BJ (cell line): Measurements from ENCODE around the gene ACOX3. TPM values are rescaled to one million over a fixed set of nuclear protein-coding genes. Genes with fewer than 3 reads are reported as not detected.

Source experiments
- CTCF ChIA-PET: fragments of 350-600 bp; formaldehyde crosslinking; extraction: SDS; loops from one replicate; lab custom pipeline; 2021; ENCODE audit warnings: antibody characterized with exemption, inconsistent platforms; lab: Yijun Ruan, JAX
- POLR2A ChIA-PET: fragments of 300-600 bp; sonication (Branson Sonifier 250); formaldehyde crosslinking; extraction: SDS; loops from one replicate; lab custom pipeline; 2021; ENCODE audit warnings: antibody characterized with exemption; lab: Charles Lee
- DNase-seq: peaks from one replicate; pipeline ENCODE4 v3.0.0-alpha.2; 2011; ENCODE audit warnings: low read depth
- H3K27me3 ChIP-seq: 2 replicates; pipeline ENCODE4 v1.6.0; 2011; ENCODE audit warnings: low read length; ENCODE audit not compliant: control insufficient read depth, insufficient read depth
- H3K36me3 ChIP-seq: 2 replicates; pipeline ENCODE4 v1.5.1; 2011; ENCODE audit warnings: low read length; ENCODE audit not compliant: control insufficient read depth, insufficient read depth
- H3K4me3 ChIP-seq: 2 replicates; pipeline ENCODE4 v1.5.1; 2011; ENCODE audit warnings: low read depth, mild to moderate bottlenecking, control low read depth, low read length
- CTCF ChIP-seq: IDR thresholded peaks from 2 replicates; pipeline ENCODE4 v1.5.1; 2011; ENCODE audit warnings: low read depth, mild to moderate bottlenecking, control low read depth, inconsistent platforms, low read length, moderate library complexity; ENCODE audit not compliant: insufficient read depth
- polyA plus RNA-seq: library from polyadenylated mRNA; depleted of rRNA; stranded (reverse); fragments of >200 nt; gene quantifications from 2 replicates; pipeline ENCODE4 v1.2.3, GENCODE V29; 2011

Gene ACOX3
- polyA plus RNA-seq, 1 experiment: 10.2 TPM

GRCh38 chr4:8330821-8331574 lies 109.5 kb downstream of the ACOX3 start:
- POLR2A ChIA-PET: no interaction called here
- DNase-seq: no peak
- CTCF ChIA-PET: interaction anchor here (0.6 to 0.9 kb wide), 3 partner anchors 11 to 70 kb away, joined by 3 to 4 read pairs (median 3); no protein-coding TSS in a partner anchor
- Histone ChIP-seq H3K36me3 (no peaks in the 10 kb centered on the region), H3K4me3 (no peak overlapping the region), H3K27me3 (no peaks in the 10 kb centered on the region; the same call in 1 of the 2 replicates)
- no peak for TF ChIP-seq CTCF

GRCh38 chr4:8329859-8330761 lies 110.4 kb downstream of the ACOX3 start:
- no peaks in the 10 kb centered on the region; the same call in 1 of the 2 replicates for H3K27me3 ChIP-seq
- no peak for TF ChIP-seq CTCF
- CTCF ChIA-PET: interaction anchor here (0.9 to 1.4 kb wide), 2 partner anchors 17 to 19 kb away, joined by 4 read pairs; no protein-coding TSS in a partner anchor
- H3K4me3 ChIP-seq: no peak overlapping the region
- no peak for DNase-seq
- POLR2A ChIA-PET: no interaction called here
- H3K36me3 ChIP-seq: no peaks in the 10 kb centered on the region

GRCh38 chr4:8329560-8329858 lies 111.0 kb downstream of the ACOX3 start:
- ChIA-PET CTCF (interaction anchor here (1.1 to 1.4 kb wide), 2 partner anchors 19 to 87 kb away, joined by 4 read pairs; no protein-coding TSS in a partner anchor), POLR2A (no interaction called here)
- DNase-seq: no peak

DNA sequence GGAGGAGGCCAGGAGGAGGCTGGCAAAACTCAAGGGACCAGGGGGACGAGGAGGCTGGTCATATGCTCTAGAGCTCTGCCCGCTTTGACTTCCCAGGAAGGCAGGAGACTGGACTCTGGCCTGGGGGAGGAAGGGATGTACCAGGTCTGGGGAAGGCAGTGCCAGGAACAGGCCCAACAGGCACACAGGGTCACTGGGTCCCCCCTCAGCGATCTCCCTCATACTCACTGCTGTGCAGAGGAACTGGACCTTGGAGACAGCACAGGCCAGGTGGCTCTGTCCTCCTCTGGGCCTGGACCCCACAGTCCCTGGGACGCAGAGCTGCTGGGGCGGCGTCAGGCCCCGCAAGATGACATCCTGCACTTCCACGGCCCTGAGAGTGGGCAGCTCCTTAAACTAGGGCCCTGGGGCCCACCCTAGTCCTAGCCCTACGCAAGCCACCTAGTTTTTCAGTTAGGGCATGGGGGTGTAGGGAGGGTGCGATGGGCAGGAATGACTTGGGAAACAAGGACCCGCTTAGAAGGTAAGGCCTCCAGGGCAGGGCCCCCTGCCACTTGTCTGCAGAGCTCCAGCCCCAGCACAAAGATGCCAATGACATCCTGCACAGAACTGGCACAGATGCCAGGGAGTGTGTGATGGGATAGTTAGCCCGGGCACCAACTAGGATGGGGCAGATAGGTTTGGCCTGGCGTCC lies 111.5 kb downstream of the ACOX3 start:
- no peaks in the 10 kb centered on the region for H3K36me3 ChIP-seq
- no peak for DNase-seq
- TF ChIP-seq CTCF: no peak
- POLR2A ChIA-PET: no interaction called here
- H3K4me3 ChIP-seq: no peak overlapping the region
- CTCF ChIA-PET: interaction anchor here (1.1 to 1.4 kb wide), 2 partner anchors 18 to 87 kb away, joined by 4 read pairs; no protein-coding TSS in a partner anchor
- no peaks in the 10 kb centered on the region; the same call in 1 of the 2 replicates for H3K27me3 ChIP-seq

More at GRCh38 chr4:8329560-8329858, 111.0 kb downstream of the ACOX3 start:
- H3K36me3 ChIP-seq: no peaks in the 10 kb centered on the region
- TF ChIP-seq CTCF: no peak
- H3K27me3 ChIP-seq: no peaks in the 10 kb centered on the region; the same call in 1 of the 2 replicates
- H3K4me3 ChIP-seq: no peak overlapping the region
